Keratinocyte (primary cell): ENCODE measurements around the gene WWC1.

Experiments used
- CTCF ChIP-seq, 3 experiments: IDR thresholded peaks in 1 of 3; conservative IDR thresholded peaks in 1 of 3; optimal IDR thresholded peaks in 1 of 3; 2 replicates in 2 of 3; 3 replicates in 1 of 3; pipeline versions ENCODE3 to v1.5.1; 2011; ENCODE audit warnings: low read length in 3 of 3, mild to moderate bottlenecking in 3 of 3, moderate library complexity in 2 of 3, control low read depth in 1 of 3, inconsistent platforms in 1 of 3; ENCODE audit not compliant: insufficient read depth in 2 of 3; ENCODE audit errors: extremely low read depth in 1 of 3
- EZH2 ChIP-seq: IDR thresholded peaks from one replicate; pipeline ENCODE4 v1.6.1; 2012; ENCODE audit warnings: inconsistent platforms, mild to moderate bottlenecking, low read length, moderate library complexity

GRCh38 chr5:168342985-168343384 is 51.5 kb downstream of the WWC1 start:
- no peak for TF ChIP-seq CTCF (optimal IDR thresholded peaks at IDR 0.05 in 1 of 3, IDR thresholded peaks at IDR 0.05 in 1 of 3, conservative IDR thresholded peaks at IDR 0.05 in 1 of 3; ENCODE audit: extremely low read depth in 1 of 3, insufficient read depth in 2 of 3, low read length in 3 of 3)
- no peak for TF ChIP-seq EZH2
